Osteoblast (primary cell): ENCODE results near the gene KCNJ10. TPM values are rescaled to one million over a fixed set of nuclear protein-coding genes. Genes with fewer than 3 reads are reported as not detected.

Source experiments
- DNase-seq: peaks from one replicate; pipeline ENCODE4 v3.0.0; 2011; ENCODE audit warnings: low spot score, mixed read lengths; ENCODE audit not compliant: insufficient read length; ENCODE audit errors: missing footprints
- H2AFZ ChIP-seq: 2 replicates; pipeline ENCODE4 v1.6.0; 2011; ENCODE audit warnings: mild to moderate bottlenecking, low read length
- H3K27ac ChIP-seq: 2 replicates; pipeline ENCODE4 v1.5.1; 2011; ENCODE audit warnings: mild to moderate bottlenecking, low read depth, low read length, moderate library complexity
- H3K27me3 ChIP-seq: 2 replicates; pipeline ENCODE4 v1.6.0; 2012; ENCODE audit warnings: mild to moderate bottlenecking, control low read depth, inconsistent platforms, low read length, moderate library complexity; ENCODE audit not compliant: insufficient read depth
- H3K36me3 ChIP-seq: 2 replicates; pipeline ENCODE4 v1.5.1; 2011; ENCODE audit warnings: mild to moderate bottlenecking, low read length, control low read depth, moderate library complexity; ENCODE audit not compliant: insufficient read depth
- H3K4me1 ChIP-seq: 2 replicates; pipeline ENCODE4 v1.5.1; 2011; ENCODE audit warnings: mild to moderate bottlenecking, low read length, control low read depth, moderate library complexity; ENCODE audit not compliant: insufficient read depth
- H3K4me2 ChIP-seq: 2 replicates; pipeline ENCODE4 v1.6.0; 2011; ENCODE audit warnings: mild to moderate bottlenecking, low read length; ENCODE audit not compliant: insufficient read depth
- H3K4me3 ChIP-seq: fragments of 200-600 bp; sonication (generic); 3 replicates; pipeline ENCODE4 v1.5.1; 2012; ENCODE audit warnings: mild to moderate bottlenecking, low read length, inconsistent platforms; ENCODE audit not compliant: insufficient read depth
- H3K79me2 ChIP-seq: 2 replicates; pipeline ENCODE4 v1.6.0; 2012; ENCODE audit warnings: mild to moderate bottlenecking, low read length, control low read depth, inconsistent platforms; ENCODE audit not compliant: insufficient read depth
- H3K9me3 ChIP-seq: 2 replicates; pipeline ENCODE4 v1.5.1; 2011; ENCODE audit warnings: low read depth, low read length, control low read depth
- H4K20me1 ChIP-seq: 2 replicates; pipeline ENCODE4 v1.6.0; 2012; ENCODE audit warnings: mild to moderate bottlenecking, low read length, control low read depth; ENCODE audit not compliant: insufficient read depth
- total RNA-seq: library from RNA; depleted of rRNA; stranded (reverse); fragments of >200 nt; gene quantifications from 2 replicates; pipeline ENCODE4 v1.2.3, GENCODE V29; 2012
- TF ChIP-seq, protein P1 (sequence below): IDR thresholded peaks from 2 replicates; pipeline ENCODE4 v1.5.1; 2011; ENCODE audit warnings: mild to moderate bottlenecking, low read depth, low read length, moderate library complexity; ENCODE audit errors: extremely low read depth

KCNJ10 gene
- total RNA-seq, 1 donor = not detected

GRCh38 chr1:160085686-160086455 lies 15.9 kb upstream of the KCNJ10 start:
- Histone ChIP-seq H3K27me3 (peaks cover 35% of the 10 kb centered on the region), H3K4me3 (no peak overlapping the region), H3K36me3 (no peaks in the 10 kb centered on the region), H4K20me1 (no peaks in the 10 kb centered on the region), H3K79me2 (no peaks in the 10 kb centered on the region), H2AFZ (no peak overlapping the region), H3K4me2 (no peak overlapping the region), H3K4me1 (peaks cover 2% of the 10 kb centered on the region), H3K27ac (no peak overlapping the region), H3K9me3 (no peaks in the 10 kb centered on the region)
- DNase-seq = peak; percentile 100
- TF ChIP-seq, protein P1, sequence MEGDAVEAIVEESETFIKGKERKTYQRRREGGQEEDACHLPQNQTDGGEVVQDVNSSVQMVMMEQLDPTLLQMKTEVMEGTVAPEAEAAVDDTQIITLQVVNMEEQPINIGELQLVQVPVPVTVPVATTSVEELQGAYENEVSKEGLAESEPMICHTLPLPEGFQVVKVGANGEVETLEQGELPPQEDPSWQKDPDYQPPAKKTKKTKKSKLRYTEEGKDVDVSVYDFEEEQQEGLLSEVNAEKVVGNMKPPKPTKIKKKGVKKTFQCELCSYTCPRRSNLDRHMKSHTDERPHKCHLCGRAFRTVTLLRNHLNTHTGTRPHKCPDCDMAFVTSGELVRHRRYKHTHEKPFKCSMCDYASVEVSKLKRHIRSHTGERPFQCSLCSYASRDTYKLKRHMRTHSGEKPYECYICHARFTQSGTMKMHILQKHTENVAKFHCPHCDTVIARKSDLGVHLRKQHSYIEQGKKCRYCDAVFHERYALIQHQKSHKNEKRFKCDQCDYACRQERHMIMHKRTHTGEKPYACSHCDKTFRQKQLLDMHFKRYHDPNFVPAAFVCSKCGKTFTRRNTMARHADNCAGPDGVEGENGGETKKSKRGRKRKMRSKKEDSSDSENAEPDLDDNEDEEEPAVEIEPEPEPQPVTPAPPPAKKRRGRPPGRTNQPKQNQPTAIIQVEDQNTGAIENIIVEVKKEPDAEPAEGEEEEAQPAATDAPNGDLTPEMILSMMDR = peak; percentile 89

DNA sequence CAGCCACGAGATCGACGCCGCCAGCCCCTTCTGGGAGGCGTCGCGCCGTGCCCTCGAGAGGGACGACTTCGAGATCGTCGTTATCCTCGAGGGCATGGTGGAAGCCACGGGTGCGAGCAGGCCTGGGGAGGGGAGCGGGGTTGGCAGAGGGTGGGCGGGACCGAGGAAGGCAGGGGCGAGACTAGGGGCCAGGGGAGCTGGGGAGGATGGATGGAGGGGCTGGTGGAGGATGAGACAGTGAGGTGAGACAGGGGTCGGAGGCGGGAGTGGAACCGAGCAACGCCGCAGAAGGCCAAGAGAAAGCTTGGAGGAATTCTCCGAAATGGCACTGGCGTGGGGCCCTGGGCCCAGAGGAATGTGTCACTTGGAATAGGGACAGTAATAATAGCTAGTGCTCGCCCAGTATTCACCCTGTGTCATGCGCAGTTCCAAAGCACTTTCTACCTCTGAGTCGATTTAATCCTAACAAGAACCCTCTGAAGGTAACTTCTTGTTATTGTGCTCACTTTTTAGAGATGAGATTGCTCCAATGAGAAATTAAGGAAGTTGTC lies 14.9 kb upstream of the KCNJ10 start:
- peaks cover 4% of the 10 kb centered on the region for H3K4me1 ChIP-seq
- H2AFZ ChIP-seq = no peak overlapping the region
- H3K27me3 ChIP-seq = peaks cover 45% of the 10 kb centered on the region
- H4K20me1 ChIP-seq = no peaks in the 10 kb centered on the region
- no peaks in the 10 kb centered on the region for H3K36me3 ChIP-seq
- H3K9me3 ChIP-seq = no peaks in the 10 kb centered on the region
- peak; percentile 63 for DNase-seq
- TF ChIP-seq, protein P1 = no peak
- no peak overlapping the region for H3K4me2 ChIP-seq
- H3K4me3 ChIP-seq = no peak overlapping the region
- no peak overlapping the region for H3K27ac ChIP-seq
- no peaks in the 10 kb centered on the region for H3K79me2 ChIP-seq

DNA sequence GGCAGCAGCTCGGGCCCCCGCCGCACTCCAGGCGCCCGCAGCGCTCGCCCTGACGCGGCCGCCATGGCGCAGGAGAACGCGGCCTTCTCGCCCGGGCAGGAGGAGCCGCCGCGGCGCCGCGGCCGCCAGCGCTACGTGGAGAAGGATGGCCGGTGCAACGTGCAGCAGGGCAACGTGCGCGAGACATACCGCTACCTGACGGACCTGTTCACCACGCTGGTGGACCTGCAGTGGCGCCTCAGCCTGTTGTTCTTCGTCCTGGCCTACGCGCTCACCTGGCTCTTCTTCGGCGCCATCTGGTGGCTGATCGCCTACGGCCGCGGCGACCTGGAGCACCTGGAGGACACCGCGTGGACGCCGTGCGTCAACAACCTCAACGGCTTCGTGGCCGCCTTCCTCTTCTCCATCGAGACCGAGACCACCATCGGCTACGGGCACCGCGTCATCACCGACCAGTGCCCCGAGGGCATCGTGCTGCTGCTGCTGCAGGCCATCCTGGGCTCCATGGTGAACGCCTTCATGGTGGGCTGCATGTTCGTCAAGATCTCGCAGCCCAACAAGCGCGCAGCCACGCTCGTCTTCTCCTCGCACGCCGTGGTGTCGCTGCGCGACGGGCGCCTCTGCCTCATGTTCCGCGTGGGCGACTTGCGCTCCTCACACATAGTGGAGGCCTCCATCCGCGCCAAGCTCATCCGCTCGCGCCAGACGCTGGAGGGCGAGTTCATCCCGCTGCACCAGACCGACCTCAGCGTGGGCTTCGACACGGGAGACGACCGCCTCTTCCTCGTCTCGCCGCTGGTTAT lies 14.2 kb upstream of the KCNJ10 start:
- Histone ChIP-seq H3K27ac (no peak overlapping the region), H3K4me2 (no peak overlapping the region), H3K27me3 (peaks cover 52% of the 10 kb centered on the region), H3K4me1 (peaks cover 4% of the 10 kb centered on the region), H4K20me1 (no peaks in the 10 kb centered on the region), H3K36me3 (no peaks in the 10 kb centered on the region), H3K4me3 (no peak overlapping the region), H3K79me2 (no peaks in the 10 kb centered on the region), H3K9me3 (no peaks in the 10 kb centered on the region), H2AFZ (peak overlapping the region; percentile 22)
- TF ChIP-seq, protein P1 = peak; percentile 38
- peak; percentile 82 for DNase-seq

DNA sequence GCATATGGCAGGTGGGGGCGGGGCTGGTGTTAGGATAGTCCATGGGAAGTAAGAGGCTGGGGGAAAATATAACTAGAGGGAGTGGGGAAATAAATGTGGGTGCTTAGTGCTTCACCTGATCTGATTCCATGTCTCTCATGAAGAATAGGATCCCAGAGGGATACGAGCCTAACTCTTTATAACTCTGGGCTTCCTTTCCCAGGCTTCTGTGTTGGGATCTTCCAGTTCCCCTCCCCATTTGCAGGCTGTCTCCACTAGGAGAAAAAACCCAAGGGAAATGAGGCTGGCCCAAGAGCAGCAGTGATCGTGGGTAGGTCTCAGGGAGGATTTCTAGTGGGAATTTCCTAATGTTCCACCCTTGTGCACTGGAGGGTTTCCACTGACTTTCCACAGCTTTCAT lies 13.0 kb upstream of the KCNJ10 start:
- Histone ChIP-seq H2AFZ (no peak overlapping the region), H3K9me3 (no peaks in the 10 kb centered on the region), H3K4me3 (no peak overlapping the region), H3K4me2 (no peak overlapping the region), H3K27me3 (peaks cover 62% of the 10 kb centered on the region), H3K4me1 (peaks cover 4% of the 10 kb centered on the region), H3K79me2 (no peaks in the 10 kb centered on the region), H3K36me3 (no peaks in the 10 kb centered on the region), H3K27ac (no peak overlapping the region), H4K20me1 (no peaks in the 10 kb centered on the region)
- TF ChIP-seq, protein P1 = no peak
- peak; percentile 81 for DNase-seq
